ENCODE results near the gene CSTF2T.

Gene CSTF2T

DNA sequence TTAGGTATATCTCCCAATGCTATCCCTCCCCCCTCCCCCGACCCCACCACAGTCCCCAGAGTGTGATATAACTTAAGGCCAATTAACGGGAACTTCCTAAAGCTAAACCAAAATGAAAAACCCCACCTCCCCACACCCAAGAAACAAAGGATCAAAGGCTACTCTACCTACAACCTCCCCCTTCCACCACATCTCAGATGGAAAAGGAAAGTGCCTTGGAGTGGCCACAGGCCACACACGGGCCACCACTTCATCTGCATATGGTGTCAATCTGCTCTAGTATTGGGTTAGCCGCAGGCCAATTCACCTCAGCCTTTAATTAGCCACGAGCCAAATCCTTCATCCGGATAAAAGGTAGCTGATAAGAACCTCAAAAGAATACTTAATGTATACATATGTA, 19.6 kb downstream of the CSTF2T start:
- H3K4me3 Mint-ChIP-seq: no peak overlapping the region
- ATAC-seq (no peak), DNase-seq (no peak)
- no peaks in the 10 kb centered on the region for H3K4me1 Mint-ChIP-seq
- H3K27me3 Mint-ChIP-seq: peaks cover 32% of the 10 kb centered on the region
- no peak overlapping the region for H3K27ac Mint-ChIP-seq
- no peaks in the 10 kb centered on the region for H3K9me3 Mint-ChIP-seq

DNA sequence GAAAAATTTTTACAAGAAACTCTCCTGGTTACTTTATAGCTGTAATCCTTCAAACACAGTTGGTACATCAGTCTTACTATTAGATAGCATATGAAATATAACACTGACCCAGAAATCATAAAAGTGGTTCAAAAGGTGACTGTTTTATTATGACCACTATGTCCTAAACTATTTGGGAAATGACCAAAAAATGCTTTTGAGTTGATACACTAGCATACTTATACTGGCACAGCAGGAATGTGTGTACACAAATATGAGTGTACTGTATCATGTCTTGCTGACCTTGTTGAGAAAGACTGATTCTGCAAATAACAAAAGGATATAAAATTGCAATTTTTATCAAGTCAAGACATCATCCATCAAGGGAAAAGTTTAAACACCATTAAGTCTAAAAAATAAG, 24.3 kb downstream of the CSTF2T start:
- no peak overlapping the region for H3K4me3 Mint-ChIP-seq
- no peak overlapping the region for H3K27ac Mint-ChIP-seq
- peaks cover 0 to 8% of the 10 kb centered on the region in 2 donors for H3K9me3 Mint-ChIP-seq
- H3K4me1 Mint-ChIP-seq: no peaks in the 10 kb centered on the region
- DNase-seq (no peak), ATAC-seq (no peak)
- H3K27me3 Mint-ChIP-seq: peaks cover 32% of the 10 kb centered on the region

- H3K27ac Mint-ChIP-seq: no peak overlapping the region
- DNase-seq (no peak), ATAC-seq (no peak)
- H3K9me3 Mint-ChIP-seq: peaks cover 0 to 8% of the 10 kb centered on the region in 2 donors
- no peaks in the 10 kb centered on the region for H3K4me1 Mint-ChIP-seq
- H3K4me3 Mint-ChIP-seq: no peak overlapping the region
- H3K27me3 Mint-ChIP-seq: peaks cover 7% of the 10 kb centered on the region
These were observed 27.3 kb downstream of the CSTF2T start for GRCh38 chr10:51672039-51672535.

GRCh38 chr10:51669041-51669440, 30.4 kb downstream of the CSTF2T start:
- Mint-ChIP-seq H3K27me3 (peaks cover 7% of the 10 kb centered on the region), H3K4me1 (no peaks in the 10 kb centered on the region), H3K9me3 (peaks cover 0 to 8% of the 10 kb centered on the region in 2 donors), H3K27ac (no peak overlapping the region), H3K4me3 (no peak overlapping the region)
- DNase-seq (no peak), ATAC-seq (no peak)

DNA sequence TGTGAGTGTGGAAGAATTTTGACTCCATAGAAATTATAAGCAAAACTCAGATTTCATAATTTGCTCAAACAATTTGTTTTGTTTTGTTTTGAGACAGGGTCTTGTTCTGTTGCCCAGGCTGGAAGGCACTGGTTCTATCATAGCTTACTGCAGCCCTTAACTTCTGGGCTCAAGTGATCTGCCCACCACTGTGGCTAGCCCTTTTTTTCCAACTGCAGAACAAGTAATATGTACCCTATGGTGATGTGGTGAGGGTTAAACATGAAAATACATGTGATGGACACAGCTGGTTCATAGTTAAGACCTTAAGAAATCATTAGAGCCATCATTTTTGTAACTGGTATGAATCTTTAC, 31.1 kb downstream of the CSTF2T start:
- ATAC-seq (no peak), DNase-seq (no peak)
- Mint-ChIP-seq H3K27me3 (peaks cover 7% of the 10 kb centered on the region), H3K4me3 (no peak overlapping the region), H3K9me3 (peaks cover 0 to 8% of the 10 kb centered on the region in 2 donors), H3K4me1 (no peaks in the 10 kb centered on the region), H3K27ac (no peak overlapping the region)

GRCh38 chr10:51667678-51668335, 31.6 kb downstream of the CSTF2T start:
- H3K4me3 Mint-ChIP-seq: no peak overlapping the region
- DNase-seq: no peak
- peaks cover 7% of the 10 kb centered on the region for H3K27me3 Mint-ChIP-seq
- ATAC-seq: no peak
- H3K4me1 Mint-ChIP-seq: no peaks in the 10 kb centered on the region
- peaks cover 0 to 8% of the 10 kb centered on the region in 2 donors for H3K9me3 Mint-ChIP-seq
- H3K27ac Mint-ChIP-seq: no peak overlapping the region

GRCh38 chr10:51666456-51666855, 32.9 kb downstream of the CSTF2T start:
- Mint-ChIP-seq H3K4me3 (no peak overlapping the region), H3K9me3 (no peaks in the 10 kb centered on the region), H3K27ac (no peak overlapping the region), H3K27me3 (peaks cover 2% of the 10 kb centered on the region), H3K4me1 (no peaks in the 10 kb centered on the region)
- no peak for DNase-seq
- no peak for ATAC-seq

DNA sequence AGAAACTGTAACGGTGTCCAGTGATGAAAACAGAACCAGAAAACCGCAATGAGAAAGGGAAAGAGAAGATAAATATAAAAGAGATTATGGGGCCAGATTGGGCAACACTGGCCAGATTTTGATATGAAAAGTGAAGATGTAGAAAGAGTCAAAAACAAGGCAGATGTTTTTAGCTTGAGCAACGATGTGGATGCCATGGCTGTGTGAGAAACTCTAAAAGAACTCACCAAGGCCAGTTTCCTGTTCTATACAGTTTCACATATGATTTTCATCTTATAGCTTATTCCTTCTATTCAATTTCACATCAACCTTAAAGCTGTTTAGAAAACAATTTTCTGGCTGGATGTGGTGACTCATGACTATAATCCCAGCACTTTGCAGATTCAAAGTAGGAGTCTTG, 36.3 kb downstream of the CSTF2T start:
- peaks cover 8% of the 10 kb centered on the region for H3K27me3 Mint-ChIP-seq
- no peaks in the 10 kb centered on the region for H3K4me1 Mint-ChIP-seq
- no peak for ATAC-seq
- no peaks in the 10 kb centered on the region for H3K9me3 Mint-ChIP-seq
- H3K27ac Mint-ChIP-seq: no peak overlapping the region
- no peak overlapping the region for H3K4me3 Mint-ChIP-seq
- no peak for DNase-seq

GRCh38 chr10:51659344-51659743, 40.1 kb downstream of the CSTF2T start:
- H3K4me3 Mint-ChIP-seq: no peak overlapping the region
- H3K27me3 Mint-ChIP-seq: peaks cover 24% of the 10 kb centered on the region
- no peak for ATAC-seq
- no peaks in the 10 kb centered on the region for H3K4me1 Mint-ChIP-seq
- no peaks in the 10 kb centered on the region for H3K9me3 Mint-ChIP-seq
- no peak overlapping the region for H3K27ac Mint-ChIP-seq
- DNase-seq: no peak

GRCh38 chr10:51658000-51658399, 41.4 kb downstream of the CSTF2T start:
- no peak for ATAC-seq
- H3K4me1 Mint-ChIP-seq: no peaks in the 10 kb centered on the region
- no peak overlapping the region for H3K27ac Mint-ChIP-seq
- H3K4me3 Mint-ChIP-seq: no peak overlapping the region
- no peak for DNase-seq
- H3K9me3 Mint-ChIP-seq: no peaks in the 10 kb centered on the region
- peaks cover 24% of the 10 kb centered on the region for H3K27me3 Mint-ChIP-seq

DNA sequence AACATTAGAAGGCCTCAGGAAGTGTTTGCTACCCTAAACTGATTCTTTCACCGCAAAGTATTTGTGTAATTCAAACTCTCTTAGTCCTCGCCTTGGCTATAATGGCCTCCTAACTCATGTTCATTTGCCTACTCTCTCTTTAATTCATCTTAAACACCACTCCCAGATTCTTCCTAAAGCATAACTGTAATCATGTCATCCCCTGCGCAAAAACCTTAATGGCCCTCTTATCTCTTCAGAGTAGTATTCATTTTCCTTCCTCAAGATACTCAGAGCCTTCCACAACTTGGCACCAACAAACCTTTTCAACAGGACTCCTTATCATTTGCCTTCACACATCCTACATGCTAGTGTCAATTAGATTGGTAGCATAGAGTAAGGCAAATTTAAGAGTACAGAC, 42.9 kb downstream of the CSTF2T start:
- DNase-seq (no peak), ATAC-seq (no peak)
- Mint-ChIP-seq H3K27me3 (peaks cover 24% of the 10 kb centered on the region), H3K27ac (no peak overlapping the region), H3K9me3 (no peaks in the 10 kb centered on the region), H3K4me3 (no peak overlapping the region), H3K4me1 (no peaks in the 10 kb centered on the region)

DNA sequence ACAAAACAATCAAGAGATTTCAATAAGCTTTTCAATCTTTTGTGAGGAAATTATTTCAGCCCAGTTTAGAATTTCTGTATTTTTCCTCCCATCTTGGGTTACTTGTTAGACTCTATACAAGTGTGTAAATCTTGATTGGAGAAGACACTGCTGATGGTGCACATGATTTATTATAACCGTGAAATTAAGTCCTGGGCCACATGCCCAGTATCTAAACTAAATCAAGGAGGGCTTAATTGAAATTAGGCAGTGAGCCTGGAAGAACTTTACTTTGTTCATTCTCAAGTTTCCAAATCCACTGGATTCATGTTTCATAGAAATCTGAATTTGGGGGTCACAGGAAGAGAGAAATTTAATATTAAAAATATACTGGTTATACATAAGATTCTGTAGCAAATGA, 44.5 kb downstream of the CSTF2T start:
- Mint-ChIP-seq H3K4me1 (no peaks in the 10 kb centered on the region), H3K27ac (no peak overlapping the region), H3K27me3 (peaks cover 20% of the 10 kb centered on the region), H3K9me3 (no peaks in the 10 kb centered on the region), H3K4me3 (no peak overlapping the region)
- ATAC-seq (no peak), DNase-seq (no peak)

DNA sequence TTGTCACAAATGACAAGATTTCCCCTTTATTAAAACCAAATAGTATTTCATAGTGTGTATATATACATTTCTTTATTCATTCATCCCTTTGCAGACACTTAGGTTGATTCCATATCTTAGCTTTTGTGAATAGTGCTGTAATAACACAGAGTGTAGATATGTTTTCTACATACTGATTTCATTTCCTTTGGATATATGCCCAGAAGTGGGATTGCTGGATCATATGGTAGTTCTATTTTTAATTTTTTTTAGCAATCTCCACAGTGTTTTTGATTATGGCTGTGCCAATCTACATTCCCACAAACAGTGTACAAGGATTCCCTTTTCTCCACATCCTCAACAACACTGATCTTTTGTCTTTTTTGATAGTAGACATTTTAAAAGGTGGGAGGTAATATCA, 46.4 kb downstream of the CSTF2T start:
- Mint-ChIP-seq H3K27me3 (peaks cover 16% of the 10 kb centered on the region), H3K9me3 (no peaks in the 10 kb centered on the region), H3K4me3 (no peak overlapping the region), H3K27ac (no peak overlapping the region), H3K4me1 (no peaks in the 10 kb centered on the region)
- no peak for DNase-seq
- no peak for ATAC-seq

DNA sequence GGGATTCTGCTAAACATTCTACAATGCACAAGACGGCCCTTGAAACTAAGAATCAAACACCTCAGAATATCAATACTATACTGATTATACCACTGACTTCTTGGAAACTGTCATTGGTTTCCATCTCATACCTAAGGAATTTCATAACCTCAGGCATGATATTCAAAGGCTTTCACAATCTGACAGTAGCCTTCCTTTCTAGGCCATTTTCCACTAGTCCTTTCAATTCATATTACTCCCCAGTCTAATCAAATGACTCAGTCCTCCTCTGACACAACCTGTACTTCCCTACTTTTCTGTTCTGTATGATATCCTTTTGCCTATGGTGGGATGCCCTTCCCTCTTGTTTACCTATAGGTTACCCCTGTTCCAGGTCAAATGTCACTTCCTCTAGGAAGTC, 48.3 kb downstream of the CSTF2T start:
- Mint-ChIP-seq H3K4me1 (no peaks in the 10 kb centered on the region), H3K27ac (no peak overlapping the region), H3K27me3 (no peaks in the 10 kb centered on the region), H3K4me3 (no peak overlapping the region), H3K9me3 (no peaks in the 10 kb centered on the region)
- no peak for DNase-seq
- no peak for ATAC-seq

- H3K9me3 Mint-ChIP-seq: no peaks in the 10 kb centered on the region
- H3K27me3 Mint-ChIP-seq: no peaks in the 10 kb centered on the region
These were observed 50.3 kb downstream of the CSTF2T start for GRCh38 chr10:51649064-51649463.

More at GRCh38 chr10:51649064-51649463, 50.3 kb downstream of the CSTF2T start:
- H3K27ac Mint-ChIP-seq: no peak overlapping the region
- DNase-seq (no peak), ATAC-seq (no peak)
- no peak overlapping the region for H3K4me3 Mint-ChIP-seq
- no peaks in the 10 kb centered on the region for H3K4me1 Mint-ChIP-seq

Measured in stimulated activated naive CD8-positive, alpha-beta T cell treated with anti-CD3 and anti-CD28 coated beads, Interleukin-15, amount 100 ng/mL, for 72 hours (primary cell).